Gastrocnemius medialis (tissue), 4 donors: ENCODE data around the gene OSBPL2.

Experiments used
- POLR2A ChIP-seq, 2 donors: fragments of 450-650 bp; IDR thresholded peaks; one replicate each; pipeline ENCODE4 v1.6.1; 2017; ENCODE audit warnings: antibody characterized with exemption in 2 of 2, mild to moderate bottlenecking in 2 of 2, moderate library complexity in 2 of 2
- TF ChIP-seq, protein P1 (sequence below), 5 experiments: fragments of 450-650 bp in 3 of 5; fragments of 200-600 bp in 2 of 5; sonication (generic) in 2 of 5; IDR thresholded peaks in 4 of 5; conservative IDR thresholded peaks in 1 of 5; 1 replicate in 4 of 5; 2 replicates in 1 of 5; pipeline ENCODE4 v1.5.1; 2016 to 2019; ENCODE audit warnings: antibody characterized with exemption in 5 of 5, mild to moderate bottlenecking in 3 of 5, moderate library complexity in 3 of 5

- TF ChIP-seq, protein P1, sequence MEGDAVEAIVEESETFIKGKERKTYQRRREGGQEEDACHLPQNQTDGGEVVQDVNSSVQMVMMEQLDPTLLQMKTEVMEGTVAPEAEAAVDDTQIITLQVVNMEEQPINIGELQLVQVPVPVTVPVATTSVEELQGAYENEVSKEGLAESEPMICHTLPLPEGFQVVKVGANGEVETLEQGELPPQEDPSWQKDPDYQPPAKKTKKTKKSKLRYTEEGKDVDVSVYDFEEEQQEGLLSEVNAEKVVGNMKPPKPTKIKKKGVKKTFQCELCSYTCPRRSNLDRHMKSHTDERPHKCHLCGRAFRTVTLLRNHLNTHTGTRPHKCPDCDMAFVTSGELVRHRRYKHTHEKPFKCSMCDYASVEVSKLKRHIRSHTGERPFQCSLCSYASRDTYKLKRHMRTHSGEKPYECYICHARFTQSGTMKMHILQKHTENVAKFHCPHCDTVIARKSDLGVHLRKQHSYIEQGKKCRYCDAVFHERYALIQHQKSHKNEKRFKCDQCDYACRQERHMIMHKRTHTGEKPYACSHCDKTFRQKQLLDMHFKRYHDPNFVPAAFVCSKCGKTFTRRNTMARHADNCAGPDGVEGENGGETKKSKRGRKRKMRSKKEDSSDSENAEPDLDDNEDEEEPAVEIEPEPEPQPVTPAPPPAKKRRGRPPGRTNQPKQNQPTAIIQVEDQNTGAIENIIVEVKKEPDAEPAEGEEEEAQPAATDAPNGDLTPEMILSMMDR (IDR thresholded peaks at IDR 0.05 in 4 of 5, conservative IDR thresholded peaks at IDR 0.05 in 1 of 5), result no peak
- no peak for TF ChIP-seq POLR2A (IDR thresholded peaks at IDR 0.05)
Measured at GRCh38 chr20:62272200-62272599, 33.9 kb downstream of the OSBPL2 start.
